Measurements from ENCODE around the gene VTCN1. TPM values are rescaled to one million over a fixed set of nuclear protein-coding genes. Genes with fewer than 3 reads are reported as not detected.
A peak's percentile ranks its signal among the peaks of the same experiment; 100 is the strongest.

VTCN1 gene
- total RNA-seq, 2 donors from 2014 or later: not detected

GRCh38 chr1:117124661-117125060, 86.1 kb downstream of the VTCN1 start:
- WGBS, 2 experiments (ENCODE audit: insufficient coverage in 1 of 2, insufficient read length in 1 of 2): 86 to 88% methylated on average over 1 of the region's 1 CpG
- Histone ChIP-seq H3K9me3 (ENCODE audit: control insufficient read depth, low read length) (no peaks in the 10 kb centered on the region), H3K27me3 (ENCODE audit: control insufficient read depth, insufficient read depth, low read length, poor library complexity, severe bottlenecking) (peaks cover 10% of the 10 kb centered on the region), H3K27ac (ENCODE audit: low read depth, low read length) (no peak overlapping the region), H3K9ac (ENCODE audit: extremely low read depth, low read length, poor library complexity, severe bottlenecking) (no peak overlapping the region), H3K4me1 (ENCODE audit: control insufficient read depth, insufficient read depth, low read length) (peaks cover 11% of the 10 kb centered on the region), H3K36me3 (ENCODE audit: control insufficient read depth, insufficient read depth, low read length) (no peaks in the 10 kb centered on the region), H3K4me3 (ENCODE audit: low read length) (no peak overlapping the region)
- H3K9me3 Mint-ChIP-seq: no peaks in the 10 kb centered on the region
- no peak for TF ChIP-seq CTCF (conservative IDR thresholded peaks at IDR 0.05)
- no peak for DNase-seq
- H3K4me3 Mint-ChIP-seq: no peak overlapping the region
- no peak overlapping the region for H3K27ac Mint-ChIP-seq
- H3K36me3 Mint-ChIP-seq (ENCODE audit: low read depth): no peaks in the 10 kb centered on the region
- H3K4me1 Mint-ChIP-seq: peaks cover 20% of the 10 kb centered on the region
- no peaks in the 10 kb centered on the region for H3K27me3 Mint-ChIP-seq (ENCODE audit: insufficient read depth)

- no peak overlapping the region for H3K4me3 Mint-ChIP-seq
- no peak overlapping the region for H3K9ac ChIP-seq (ENCODE audit: extremely low read depth, low read length, poor library complexity, severe bottlenecking)
- H3K36me3 Mint-ChIP-seq (ENCODE audit: low read depth): peaks cover under 1% of the 10 kb centered on the region
- DNase-seq: no peak
- peaks cover 19% of the 10 kb centered on the region for H3K4me1 Mint-ChIP-seq
- peaks cover 10% of the 10 kb centered on the region for H3K27me3 ChIP-seq (ENCODE audit: control insufficient read depth, insufficient read depth, low read length, poor library complexity, severe bottlenecking)
- peaks cover 11% of the 10 kb centered on the region for H3K4me1 ChIP-seq (ENCODE audit: control insufficient read depth, insufficient read depth, low read length)
- H3K9me3 Mint-ChIP-seq: no peaks in the 10 kb centered on the region
- WGBS, 2 experiments (ENCODE audit: insufficient coverage in 1 of 2, insufficient read length in 1 of 2): 80 to 100% methylated on average over 1 to 2 of the region's 2 CpGs
- no peak for TF ChIP-seq CTCF (conservative IDR thresholded peaks at IDR 0.05)
- no peak overlapping the region for H3K27ac ChIP-seq (ENCODE audit: low read depth, low read length)
- H3K36me3 ChIP-seq (ENCODE audit: control insufficient read depth, insufficient read depth, low read length): no peaks in the 10 kb centered on the region
- no peak overlapping the region for H3K27ac Mint-ChIP-seq
- H3K27me3 Mint-ChIP-seq (ENCODE audit: insufficient read depth): no peaks in the 10 kb centered on the region
- no peaks in the 10 kb centered on the region for H3K9me3 ChIP-seq (ENCODE audit: control insufficient read depth, low read length)
- no peak overlapping the region for H3K4me3 ChIP-seq (ENCODE audit: low read length)
Observed at GRCh38 chr1:117123274-117123673, 87.5 kb downstream of the VTCN1 start.

- WGBS, 2 experiments (ENCODE audit: insufficient coverage in 1 of 2, insufficient read length in 1 of 2): 47 to 54% methylated on average over 26 to 32 of the region's 32 CpGs
- no peaks in the 10 kb centered on the region for H3K36me3 ChIP-seq (ENCODE audit: control insufficient read depth, insufficient read depth, low read length)
- Mint-ChIP-seq H3K9me3 (no peaks in the 10 kb centered on the region), H3K4me1 (peaks cover 14% of the 10 kb centered on the region), H3K4me3 (peak overlapping the region; percentile 77), H3K27ac (peak overlapping the region; percentile 93), H3K36me3 (ENCODE audit: low read depth) (peaks cover 9% of the 10 kb centered on the region), H3K27me3 (ENCODE audit: insufficient read depth) (no peaks in the 10 kb centered on the region)
- peaks cover 10% of the 10 kb centered on the region for H3K27me3 ChIP-seq (ENCODE audit: control insufficient read depth, insufficient read depth, low read length, poor library complexity, severe bottlenecking)
- peak overlapping the region; percentile 97 for H3K27ac ChIP-seq (ENCODE audit: low read depth, low read length)
- peak overlapping the region; percentile 66 for H3K9ac ChIP-seq (ENCODE audit: extremely low read depth, low read length, poor library complexity, severe bottlenecking)
- no peak for DNase-seq
- no peak for TF ChIP-seq CTCF (conservative IDR thresholded peaks at IDR 0.05)
- no peaks in the 10 kb centered on the region for H3K9me3 ChIP-seq (ENCODE audit: control insufficient read depth, low read length)
- H3K4me1 ChIP-seq (ENCODE audit: control insufficient read depth, insufficient read depth, low read length): peaks cover 11% of the 10 kb centered on the region
- H3K4me3 ChIP-seq (ENCODE audit: low read length): peak overlapping the region; percentile 85
Observed at GRCh38 chr1:117122330-117123025, 88.2 kb downstream of the VTCN1 start.

Data from endodermal cell (in vitro differentiated cells).